Measurements from ENCODE around the gene KHDRBS2. TPM values are rescaled to one million over a fixed set of nuclear protein-coding genes. Genes with fewer than 3 reads are reported as not detected.

The KHDRBS2 gene
- total RNA-seq (under 1 TPM; 0.26 to 0.27 TPM), polyA plus RNA-seq (not detected), total RNA-seq (0 reads per million in 6 experiments)

GRCh38 chr6:62285612-62286469 is at the start of gene KHDRBS2:
Gene KHDRBS2 (minus strand): TSS chr6:62286225.
- Mint-ChIP-seq H3K9me3 (peaks cover 0 to 5% (median 0%) of the 10 kb centered on the region in 9 donors), H3K4me1 (peaks cover 0 to 16% (median 2%) of the 10 kb centered on the region in 4 donors), H3K27ac (no peak within 1 kb of the TSS), H3K36me3 (no peaks in the 10 kb centered on the region), H3K27me3 (peaks cover 7 to 18% (median 16%) of the 10 kb centered on the region in 5 donors), H3K4me3 (peak within 1 kb of the TSS in 3 of 10 donors; percentile 5 to 90 (median 67))
- DNase-seq (peak in 2 of 10 donors; percentile 54 to 60), ATAC-seq (peak in 1 of 2 donors; percentile 90)
- POLR2A ChIA-PET: no interaction called here

GRCh38 chr6:62328607-62329006 is 42.6 kb upstream of the KHDRBS2 start:
- Mint-ChIP-seq H3K27ac (no peak overlapping the region), H3K27me3 (no peaks in the 10 kb centered on the region), H3K4me1 (no peaks in the 10 kb centered on the region), H3K36me3 (no peaks in the 10 kb centered on the region), H3K9me3 (peaks cover 7 to 31% (median 14%) of the 10 kb centered on the region in 9 donors), H3K4me3 (no peak overlapping the region)
- POLR2A ChIA-PET: no interaction called here
- DNase-seq (no peak), ATAC-seq (no peak)

- peaks cover 0 to 19% (median 6%) of the 10 kb centered on the region in 9 donors for H3K9me3 Mint-ChIP-seq
- no peaks in the 10 kb centered on the region for H3K4me1 Mint-ChIP-seq
- POLR2A ChIA-PET: no interaction called here
- no peaks in the 10 kb centered on the region for H3K27me3 Mint-ChIP-seq
- DNase-seq: no peak
- no peaks in the 10 kb centered on the region for H3K36me3 Mint-ChIP-seq
- ATAC-seq: no peak
- H3K4me3 Mint-ChIP-seq: no peak overlapping the region
- no peak overlapping the region for H3K27ac Mint-ChIP-seq
These were observed 38.8 kb upstream of the KHDRBS2 start for GRCh38 chr6:62324834-62325233.

- POLR2A ChIA-PET: no interaction called here
- Mint-ChIP-seq H3K4me1 (no peaks in the 10 kb centered on the region), H3K4me3 (no peak overlapping the region), H3K36me3 (no peaks in the 10 kb centered on the region), H3K27me3 (no peaks in the 10 kb centered on the region), H3K9me3 (peaks cover 0 to 19% (median 8%) of the 10 kb centered on the region in 9 donors), H3K27ac (no peak overlapping the region)
- no peak for DNase-seq
- ATAC-seq: no peak
These were observed 37.9 kb upstream of the KHDRBS2 start for GRCh38 chr6:62323818-62324431.

GRCh38 chr6:62298745-62299392 is 12.8 kb upstream of the KHDRBS2 start:
- H3K27me3 Mint-ChIP-seq: no peaks in the 10 kb centered on the region
- H3K4me3 Mint-ChIP-seq: peak overlapping the region in 1 of 10 donors; percentile 76
- H3K27ac Mint-ChIP-seq: peak overlapping the region in 1 of 10 donors; percentile 82
- ATAC-seq (no peak), DNase-seq (no peak)
- peaks cover 0 to 20% (median 0%) of the 10 kb centered on the region in 4 donors for H3K4me1 Mint-ChIP-seq
- POLR2A ChIA-PET: no interaction called here
- H3K9me3 Mint-ChIP-seq: peaks cover 0 to 31% (median 4%) of the 10 kb centered on the region in 9 donors
- no peaks in the 10 kb centered on the region for H3K36me3 Mint-ChIP-seq

- no peaks in the 10 kb centered on the region for H3K36me3 Mint-ChIP-seq
These were observed 10.5 kb upstream of the KHDRBS2 start for GRCh38 chr6:62296541-62296940.

GRCh38 chr6:62288974-62289373 is 2.9 kb upstream of the KHDRBS2 start:
- Mint-ChIP-seq H3K9me3 (peaks cover 0 to 6% (median 0%) of the 10 kb centered on the region in 9 donors), H3K4me3 (no peak overlapping the region), H3K27ac (no peak overlapping the region), H3K36me3 (no peaks in the 10 kb centered on the region), H3K4me1 (peaks cover 0 to 8% (median 2%) of the 10 kb centered on the region in 4 donors), H3K27me3 (peaks cover 7 to 18% (median 16%) of the 10 kb centered on the region in 5 donors)
- DNase-seq (no peak), ATAC-seq (no peak)
- POLR2A ChIA-PET: no interaction called here

More at GRCh38 chr6:62296541-62296940, 10.5 kb upstream of the KHDRBS2 start:
- POLR2A ChIA-PET: no interaction called here
- H3K9me3 Mint-ChIP-seq: peaks cover 0 to 31% (median 4%) of the 10 kb centered on the region in 9 donors
- H3K27me3 Mint-ChIP-seq: no peaks in the 10 kb centered on the region
- ATAC-seq (no peak), DNase-seq (no peak)
- H3K4me3 Mint-ChIP-seq: no peak overlapping the region
- no peak overlapping the region for H3K27ac Mint-ChIP-seq
- peaks cover 0 to 20% (median 0%) of the 10 kb centered on the region in 4 donors for H3K4me1 Mint-ChIP-seq

- H3K36me3 Mint-ChIP-seq: no peaks in the 10 kb centered on the region
- peaks cover 0 to 10% (median 2%) of the 10 kb centered on the region in 4 donors for H3K4me1 Mint-ChIP-seq
- peaks cover 0 to 6% (median 0%) of the 10 kb centered on the region in 9 donors for H3K9me3 Mint-ChIP-seq
- DNase-seq: no peak
- POLR2A ChIA-PET: no interaction called here
- no peak overlapping the region for H3K4me3 Mint-ChIP-seq
- peaks cover 7 to 18% (median 16%) of the 10 kb centered on the region in 5 donors for H3K27me3 Mint-ChIP-seq
- H3K27ac Mint-ChIP-seq: no peak overlapping the region
- no peak for ATAC-seq
These were observed 2.5 kb upstream of the KHDRBS2 start for GRCh38 chr6:62288562-62288961.

GRCh38 chr6:62286470-62286843 is 432 bp upstream of the KHDRBS2 start:
- peaks cover 7 to 18% (median 16%) of the 10 kb centered on the region in 5 donors for H3K27me3 Mint-ChIP-seq
- no peak for DNase-seq
- H3K4me3 Mint-ChIP-seq: peak overlapping the region in 3 of 10 donors; percentile 5 to 90 (median 57)
- H3K4me1 Mint-ChIP-seq: peaks cover 0 to 16% (median 2%) of the 10 kb centered on the region in 4 donors
- H3K9me3 Mint-ChIP-seq: peaks cover 0 to 5% (median 0%) of the 10 kb centered on the region in 9 donors
- ATAC-seq: no peak
- POLR2A ChIA-PET: no interaction called here
- H3K27ac Mint-ChIP-seq: no peak overlapping the region
- no peaks in the 10 kb centered on the region for H3K36me3 Mint-ChIP-seq

GRCh38 chr6:62284725-62285124 is 1.3 kb downstream of the KHDRBS2 start:
- peaks cover 7 to 18% (median 16%) of the 10 kb centered on the region in 5 donors for H3K27me3 Mint-ChIP-seq
- ATAC-seq: no peak
- POLR2A ChIA-PET: no interaction called here
- H3K4me1 Mint-ChIP-seq: peaks cover 0 to 16% (median 2%) of the 10 kb centered on the region in 4 donors
- H3K27ac Mint-ChIP-seq: no peak overlapping the region
- peak overlapping the region in 1 of 10 donors; percentile 90 for H3K4me3 Mint-ChIP-seq
- H3K36me3 Mint-ChIP-seq: no peaks in the 10 kb centered on the region
- no peak for DNase-seq
- H3K9me3 Mint-ChIP-seq: peaks cover 0 to 5% (median 0%) of the 10 kb centered on the region in 9 donors

- POLR2A ChIA-PET: no interaction called here
- peaks cover 7 to 18% (median 16%) of the 10 kb centered on the region in 5 donors for H3K27me3 Mint-ChIP-seq
- peak overlapping the region in 1 of 10 donors; percentile 1 for H3K4me3 Mint-ChIP-seq
- ATAC-seq: no peak
- peaks cover 0 to 16% (median 2%) of the 10 kb centered on the region in 4 donors for H3K4me1 Mint-ChIP-seq
- no peak for DNase-seq
- H3K27ac Mint-ChIP-seq: no peak overlapping the region
- peaks cover 0 to 5% (median 0%) of the 10 kb centered on the region in 9 donors for H3K9me3 Mint-ChIP-seq
- no peaks in the 10 kb centered on the region for H3K36me3 Mint-ChIP-seq
These were observed 2.1 kb downstream of the KHDRBS2 start for GRCh38 chr6:62283796-62284411.

- H3K4me3 Mint-ChIP-seq: no peak overlapping the region
- no peaks in the 10 kb centered on the region for H3K36me3 Mint-ChIP-seq
- H3K27ac Mint-ChIP-seq: no peak overlapping the region
- DNase-seq (no peak), ATAC-seq (no peak)
- POLR2A ChIA-PET: no interaction called here
- peaks cover 0 to 16% (median 2%) of the 10 kb centered on the region in 4 donors for H3K4me1 Mint-ChIP-seq
- H3K27me3 Mint-ChIP-seq: peaks cover 7 to 18% (median 16%) of the 10 kb centered on the region in 5 donors
- H3K9me3 Mint-ChIP-seq: peaks cover 0 to 5% (median 0%) of the 10 kb centered on the region in 9 donors
These were observed 2.7 kb downstream of the KHDRBS2 start for GRCh38 chr6:62283365-62283764.

Measured in naive thymus-derived CD8-positive, alpha-beta T cell (primary cell).